Epithelial cell of esophagus (primary cell): Measurements from ENCODE around the gene GALK1.
A peak's percentile ranks its signal among the peaks of the same experiment; 100 is the strongest.

ENCODE experiments used
- DNase-seq: peaks from one replicate; pipeline ENCODE4 v3.0.0; 2010; ENCODE audit warnings: low read depth
- H3K4me3 ChIP-seq: 2 replicates; pipeline ENCODE4 v1.5.1; 2011; ENCODE audit warnings: mild to moderate bottlenecking, low read length, control low read depth
- CTCF ChIP-seq: IDR thresholded peaks from 2 replicates; pipeline ENCODE4 v1.5.1; 2011; ENCODE audit warnings: low read depth, mild to moderate bottlenecking, low read length, control low read depth, inconsistent platforms; ENCODE audit not compliant: insufficient read depth; ENCODE audit errors: missing control alignments

The GALK1 gene

GRCh38 chr17:75751676-75752404, 13.2 kb downstream of the GALK1 start:
- H3K4me3 ChIP-seq = no peak overlapping the region
- no peak for DNase-seq
- TF ChIP-seq CTCF = no peak

- H3K4me3 ChIP-seq = no peak overlapping the region
- TF ChIP-seq CTCF = no peak
Measured at GRCh38 chr17:75750661-75751423, 14.2 kb downstream of the GALK1 start.

GRCh38 chr17:75749545-75750389, 15.2 kb downstream of the GALK1 start:
- TF ChIP-seq CTCF = peak; percentile 77

More at GRCh38 chr17:75750661-75751423, 14.2 kb downstream of the GALK1 start:
- no peak for DNase-seq

GRCh38 chr17:75748706-75749105, 16.3 kb downstream of the GALK1 start:
- DNase-seq = no peak
- TF ChIP-seq CTCF = no peak
- no peak overlapping the region for H3K4me3 ChIP-seq

More at GRCh38 chr17:75749545-75750389, 15.2 kb downstream of the GALK1 start:
- no peak overlapping the region for H3K4me3 ChIP-seq
- DNase-seq = peak; percentile 65

- DNase-seq = no peak
- TF ChIP-seq CTCF = no peak
- H3K4me3 ChIP-seq = no peak overlapping the region
Measured at GRCh38 chr17:75743625-75744206, 21.3 kb downstream of the GALK1 start.

GRCh38 chr17:75742337-75742736, 22.7 kb downstream of the GALK1 start:
- H3K4me3 ChIP-seq = no peak overlapping the region
- no peak for DNase-seq
- TF ChIP-seq CTCF = no peak
